Ishikawa (cell line): Measurements from ENCODE around the gene LTO1.
A peak's percentile ranks its signal among the peaks of the same experiment; 100 is the strongest.

Source experiments
- CEBPB ChIP-seq: IDR thresholded peaks from 2 replicates; pipeline ENCODE4 v1.6.1; 2012
- CREB1 ChIP-seq: IDR thresholded peaks from 2 replicates; pipeline ENCODE4 v1.6.1; 2012; ENCODE audit warnings: low read depth
- EGR1 ChIP-seq: IDR thresholded peaks from 2 replicates; pipeline ENCODE4 v1.6.1; 2012
- EP300 ChIP-seq: IDR thresholded peaks from 2 replicates; pipeline ENCODE4 v1.6.1; 2012; ENCODE audit warnings: borderline replicate concordance
- FOXM1 ChIP-seq: IDR thresholded peaks from 2 replicates; pipeline ENCODE4 v1.6.1; 2012; ENCODE audit warnings: low read depth, borderline replicate concordance
- MAX ChIP-seq: IDR thresholded peaks from 2 replicates; pipeline ENCODE4 v1.6.1; 2012
- NFIC ChIP-seq: IDR thresholded peaks from 2 replicates; pipeline ENCODE4 v1.6.1; 2012
- RAD21 ChIP-seq: IDR thresholded peaks from 2 replicates; pipeline ENCODE4 v1.6.1; 2012; ENCODE audit warnings: low read depth
- REST ChIP-seq: IDR thresholded peaks from 2 replicates; pipeline ENCODE4 v1.6.1; 2012; ENCODE audit warnings: low read depth, mild to moderate bottlenecking
- TAF1 ChIP-seq: IDR thresholded peaks from 2 replicates; pipeline ENCODE4 v1.6.1; 2012; ENCODE audit warnings: low read depth, mild to moderate bottlenecking
- TCF12 ChIP-seq: IDR thresholded peaks from 2 replicates; pipeline ENCODE4 v1.6.1; 2012; ENCODE audit warnings: low read depth
- TEAD4 ChIP-seq: IDR thresholded peaks from 2 replicates; pipeline ENCODE4 v1.6.1; 2012
- USF1 ChIP-seq: IDR thresholded peaks from 2 replicates; pipeline ENCODE4 v1.6.1; 2012
- YY1 ChIP-seq: IDR thresholded peaks from 2 replicates; pipeline ENCODE4 v1.6.1; 2012; ENCODE audit warnings: low read depth
- ZBTB7A ChIP-seq: IDR thresholded peaks from 2 replicates; pipeline ENCODE4 v1.6.1; 2012; ENCODE audit warnings: low read depth

The LTO1 gene

GRCh38 chr11:69655479-69656428 lies 19.4 kb downstream of the LTO1 start:
- TF ChIP-seq TCF12 (no peak), USF1 (no peak), ZBTB7A (no peak), RAD21 (no peak), REST (no peak), YY1 (0 out of 2 replicates have a peak, but pooled peaks have one; percentile 2), MAX (no peak)

GRCh38 chr11:69654660-69655478 lies 20.3 kb downstream of the LTO1 start:
- TF ChIP-seq CEBPB = 0 out of 2 replicates have a peak, but pooled peaks have one; percentile 8
- no peak; the same call in 1 of the 2 replicates for TF ChIP-seq MAX
- TF ChIP-seq REST = no peak
- TF ChIP-seq TCF12 = no peak
- TF ChIP-seq TAF1 = no peak
- no peak for TF ChIP-seq FOXM1
- peak; percentile 17; the same call in 1 of the 2 replicates for TF ChIP-seq RAD21
- peak; percentile 56 for TF ChIP-seq USF1
- TF ChIP-seq EGR1 = no peak
- TF ChIP-seq TEAD4 = peak; percentile 14
- no peak for TF ChIP-seq EP300
- no peak for TF ChIP-seq NFIC
- no peak for TF ChIP-seq CREB1
- 0 out of 2 replicates have a peak, but pooled peaks have one; percentile 6 for TF ChIP-seq YY1
- no peak for TF ChIP-seq ZBTB7A

- no peak for TF ChIP-seq TEAD4
- peak; percentile 59 for TF ChIP-seq NFIC
- 0 out of 2 replicates have a peak, but pooled peaks have one; percentile 4 for TF ChIP-seq TCF12
Measured at GRCh38 chr11:69654001-69654659, 21.0 kb downstream of the LTO1 start.

GRCh38 chr11:69653406-69653960 lies 21.7 kb downstream of the LTO1 start:
- TF ChIP-seq TEAD4 (no peak), TAF1 (no peak), CEBPB (no peak), RAD21 (no peak)

- TF ChIP-seq CREB1 (no peak), CEBPB (no peak), MAX (no peak), TCF12 (no peak), EGR1 (no peak), FOXM1 (no peak), ZBTB7A (no peak), USF1 (no peak), REST (no peak), YY1 (no peak), EP300 (no peak), TEAD4 (no peak), TAF1 (no peak), NFIC (no peak), RAD21 (no peak)
Measured at GRCh38 chr11:69652999-69653398, 22.2 kb downstream of the LTO1 start.
